Osteoblast (primary cell): ENCODE measurements around the gene BIRC7. TPM values are rescaled to one million over a fixed set of nuclear protein-coding genes. Genes with fewer than 3 reads are reported as not detected.

Source experiments
- DNase-seq: peaks from one replicate; pipeline ENCODE4 v3.0.0; 2011; ENCODE audit warnings: low spot score, mixed read lengths; ENCODE audit not compliant: insufficient read length; ENCODE audit errors: missing footprints
- H2AFZ ChIP-seq: 2 replicates; pipeline ENCODE4 v1.6.0; 2011; ENCODE audit warnings: mild to moderate bottlenecking, low read length
- H3K27ac ChIP-seq: 2 replicates; pipeline ENCODE4 v1.5.1; 2011; ENCODE audit warnings: mild to moderate bottlenecking, low read depth, low read length, moderate library complexity
- H3K27me3 ChIP-seq: 2 replicates; pipeline ENCODE4 v1.6.0; 2012; ENCODE audit warnings: mild to moderate bottlenecking, control low read depth, inconsistent platforms, low read length, moderate library complexity; ENCODE audit not compliant: insufficient read depth
- H3K36me3 ChIP-seq: 2 replicates; pipeline ENCODE4 v1.5.1; 2011; ENCODE audit warnings: mild to moderate bottlenecking, low read length, control low read depth, moderate library complexity; ENCODE audit not compliant: insufficient read depth
- H3K4me1 ChIP-seq: 2 replicates; pipeline ENCODE4 v1.5.1; 2011; ENCODE audit warnings: mild to moderate bottlenecking, low read length, control low read depth, moderate library complexity; ENCODE audit not compliant: insufficient read depth
- H3K4me2 ChIP-seq: 2 replicates; pipeline ENCODE4 v1.6.0; 2011; ENCODE audit warnings: mild to moderate bottlenecking, low read length; ENCODE audit not compliant: insufficient read depth
- H3K4me3 ChIP-seq: fragments of 200-600 bp; sonication (generic); 3 replicates; pipeline ENCODE4 v1.5.1; 2012; ENCODE audit warnings: mild to moderate bottlenecking, low read length, inconsistent platforms; ENCODE audit not compliant: insufficient read depth
- H3K79me2 ChIP-seq: 2 replicates; pipeline ENCODE4 v1.6.0; 2012; ENCODE audit warnings: mild to moderate bottlenecking, low read length, control low read depth, inconsistent platforms; ENCODE audit not compliant: insufficient read depth
- H3K9me3 ChIP-seq: 2 replicates; pipeline ENCODE4 v1.5.1; 2011; ENCODE audit warnings: low read depth, low read length, control low read depth
- H4K20me1 ChIP-seq: 2 replicates; pipeline ENCODE4 v1.6.0; 2012; ENCODE audit warnings: mild to moderate bottlenecking, low read length, control low read depth; ENCODE audit not compliant: insufficient read depth
- CTCF ChIP-seq: IDR thresholded peaks from 2 replicates; pipeline ENCODE4 v1.5.1; 2011; ENCODE audit warnings: mild to moderate bottlenecking, low read depth, low read length, moderate library complexity; ENCODE audit errors: extremely low read depth
- total RNA-seq: library from RNA; depleted of rRNA; stranded (reverse); fragments of >200 nt; gene quantifications from 2 replicates; pipeline ENCODE4 v1.2.3, GENCODE V29; 2012

The BIRC7 gene
- total RNA-seq, 1 donor = under 0.01 TPM

GRCh38 chr20:63280929-63281545 lies 45.3 kb downstream of the BIRC7 start:
- Histone ChIP-seq H2AFZ (no peak overlapping the region), H3K4me1 (no peaks in the 10 kb centered on the region), H3K4me3 (no peak overlapping the region), H3K79me2 (peaks cover 46% of the 10 kb centered on the region), H3K9me3 (no peaks in the 10 kb centered on the region), H3K27me3 (no peaks in the 10 kb centered on the region), H3K4me2 (no peak overlapping the region), H3K27ac (no peak overlapping the region), H3K36me3 (peaks cover 92% of the 10 kb centered on the region), H4K20me1 (peaks cover 65% of the 10 kb centered on the region)
- TF ChIP-seq CTCF = no peak
- no peak for DNase-seq

GRCh38 chr20:63281742-63282665 lies 46.3 kb downstream of the BIRC7 start:
- Histone ChIP-seq H2AFZ (no peak overlapping the region), H3K9me3 (no peaks in the 10 kb centered on the region), H3K79me2 (peaks cover 37% of the 10 kb centered on the region), H3K36me3 (peaks cover 83% of the 10 kb centered on the region), H3K4me1 (no peaks in the 10 kb centered on the region), H3K4me3 (no peak overlapping the region), H3K27me3 (no peaks in the 10 kb centered on the region), H3K4me2 (no peak overlapping the region), H4K20me1 (peaks cover 59% of the 10 kb centered on the region), H3K27ac (no peak overlapping the region)
- DNase-seq = no peak
- TF ChIP-seq CTCF = no peak

GRCh38 chr20:63282946-63283345 lies 47.2 kb downstream of the BIRC7 start:
- no peak overlapping the region for H2AFZ ChIP-seq
- no peak overlapping the region for H3K4me3 ChIP-seq
- H3K79me2 ChIP-seq = peaks cover 27% of the 10 kb centered on the region
- no peak for DNase-seq
- no peaks in the 10 kb centered on the region for H3K9me3 ChIP-seq
- H3K27me3 ChIP-seq = no peaks in the 10 kb centered on the region
- H4K20me1 ChIP-seq = peaks cover 59% of the 10 kb centered on the region
- no peak overlapping the region for H3K27ac ChIP-seq
- H3K36me3 ChIP-seq = peaks cover 76% of the 10 kb centered on the region
- TF ChIP-seq CTCF = no peak
- H3K4me2 ChIP-seq = no peak overlapping the region
- H3K4me1 ChIP-seq = no peaks in the 10 kb centered on the region

- no peaks in the 10 kb centered on the region for H3K27me3 ChIP-seq
- no peak overlapping the region for H2AFZ ChIP-seq
- DNase-seq = no peak
- H3K27ac ChIP-seq = no peak overlapping the region
- H3K36me3 ChIP-seq = peaks cover 76% of the 10 kb centered on the region
- H3K79me2 ChIP-seq = peaks cover 21% of the 10 kb centered on the region
- no peaks in the 10 kb centered on the region for H3K9me3 ChIP-seq
- peaks cover 59% of the 10 kb centered on the region for H4K20me1 ChIP-seq
- H3K4me3 ChIP-seq = no peak overlapping the region
- H3K4me1 ChIP-seq = no peaks in the 10 kb centered on the region
- TF ChIP-seq CTCF = no peak
- H3K4me2 ChIP-seq = no peak overlapping the region
Measured at GRCh38 chr20:63283397-63284082, 47.8 kb downstream of the BIRC7 start.
